Pons (tissue), 1 donor: ENCODE data around the gene NFATC2IP.

Experiments
- DNase-seq: peaks from one replicate; pipeline ENCODE4 v3.0.0-alpha.2; 2016; ENCODE audit warnings: low spot score

The NFATC2IP gene

DNA sequence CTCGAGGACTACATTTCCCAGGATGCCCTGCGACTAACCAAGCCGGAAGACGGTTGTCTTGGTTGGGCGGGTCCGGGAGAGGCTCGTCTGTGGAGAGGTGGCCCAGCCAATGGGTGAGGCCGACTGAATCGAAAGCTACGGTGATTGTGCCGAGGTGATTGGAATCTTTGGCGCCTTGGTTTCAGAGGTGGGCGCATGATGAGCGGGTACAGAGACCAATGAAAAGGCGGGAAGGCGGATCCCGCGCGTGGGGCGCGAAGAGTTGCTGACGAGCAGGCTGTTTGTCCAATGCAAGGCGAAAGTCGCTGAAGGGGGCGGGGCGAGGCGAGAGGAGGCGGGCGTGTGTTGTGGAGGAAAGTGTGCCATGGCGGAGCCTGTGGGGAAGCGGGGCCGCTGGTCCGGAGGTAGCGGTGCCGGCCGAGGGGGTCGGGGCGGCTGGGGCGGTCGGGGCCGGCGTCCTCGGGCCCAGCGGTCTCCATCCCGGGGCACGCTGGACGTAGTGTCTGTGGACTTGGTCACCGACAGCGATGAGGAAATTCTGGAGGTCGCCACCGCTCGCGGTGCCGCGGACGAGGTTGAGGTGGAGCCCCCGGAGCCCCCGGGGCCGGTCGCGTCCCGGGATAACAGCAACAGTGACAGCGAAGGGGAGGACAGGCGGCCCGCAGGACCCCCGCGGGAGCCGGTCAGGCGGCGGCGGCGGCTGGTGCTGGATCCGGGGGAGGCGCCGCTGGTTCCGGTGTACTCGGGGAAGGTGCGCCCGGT, at the start of gene NFATC2IP:
Gene NFATC2IP, plus strand, starts transcription at position 290 of the 762 bp plus-strand sequence. Its CDS starts 75 bp downstream, at position 365.
- peak; percentile 100 for DNase-seq

DNA sequence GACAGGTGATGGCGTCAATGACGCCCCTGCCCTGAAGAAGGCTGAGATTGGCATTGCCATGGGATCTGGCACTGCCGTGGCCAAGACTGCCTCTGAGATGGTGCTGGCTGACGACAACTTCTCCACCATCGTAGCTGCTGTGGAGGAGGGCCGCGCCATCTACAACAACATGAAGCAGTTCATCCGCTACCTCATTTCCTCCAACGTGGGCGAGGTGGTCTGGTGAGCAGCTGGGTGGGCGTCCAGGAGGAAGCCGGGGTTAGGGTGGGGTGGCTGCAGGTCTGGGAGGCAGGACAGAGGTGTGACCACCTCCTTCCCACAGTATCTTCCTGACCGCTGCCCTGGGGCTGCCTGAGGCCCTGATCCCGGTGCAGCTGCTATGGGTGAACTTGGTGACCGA, 48.9 kb upstream of the NFATC2IP start:
- DNase-seq = no peak

- DNase-seq = no peak
Measured at GRCh38 chr16:28902909-28903308, 47.8 kb upstream of the NFATC2IP start.

DNA sequence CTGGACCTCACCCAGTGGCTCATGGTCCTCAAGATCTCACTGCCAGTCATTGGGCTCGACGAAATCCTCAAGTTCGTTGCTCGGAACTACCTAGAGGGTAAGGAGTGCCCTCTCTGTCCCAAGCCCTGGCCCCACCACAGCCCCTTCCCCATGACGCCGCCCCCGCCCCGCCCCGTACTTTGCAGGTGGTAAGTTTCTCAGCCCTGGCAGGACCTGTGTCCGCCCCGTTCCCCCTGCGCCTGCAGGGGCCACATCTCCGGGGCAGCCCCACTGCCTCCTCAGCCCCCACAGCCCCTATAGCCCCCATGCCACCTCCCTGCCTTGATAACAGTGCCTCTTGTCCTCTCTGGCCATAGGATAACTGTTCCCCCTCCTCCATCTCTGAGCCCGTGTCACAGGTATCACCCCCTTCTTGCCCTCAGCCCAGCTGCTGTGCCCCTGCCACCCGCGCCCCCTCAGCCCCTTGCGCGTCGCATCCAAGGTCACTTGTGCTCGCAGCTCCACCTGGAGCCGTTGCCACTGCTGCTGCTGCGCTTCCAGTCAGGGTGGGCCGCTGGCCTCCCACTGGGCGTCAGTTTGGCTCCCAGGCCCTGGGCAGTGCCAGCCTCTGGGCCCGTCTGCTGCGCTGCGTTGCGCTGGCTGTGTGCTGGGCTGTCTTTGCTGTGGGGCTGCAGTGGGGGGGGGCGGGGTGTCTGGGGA, 47.2 kb upstream of the NFATC2IP start:
- no peak for DNase-seq

GRCh38 chr16:28904363-28904762, 46.4 kb upstream of the NFATC2IP start:
- no peak for DNase-seq

GRCh38 chr16:28904828-28905227, 45.9 kb upstream of the NFATC2IP start:
- no peak for DNase-seq

DNA sequence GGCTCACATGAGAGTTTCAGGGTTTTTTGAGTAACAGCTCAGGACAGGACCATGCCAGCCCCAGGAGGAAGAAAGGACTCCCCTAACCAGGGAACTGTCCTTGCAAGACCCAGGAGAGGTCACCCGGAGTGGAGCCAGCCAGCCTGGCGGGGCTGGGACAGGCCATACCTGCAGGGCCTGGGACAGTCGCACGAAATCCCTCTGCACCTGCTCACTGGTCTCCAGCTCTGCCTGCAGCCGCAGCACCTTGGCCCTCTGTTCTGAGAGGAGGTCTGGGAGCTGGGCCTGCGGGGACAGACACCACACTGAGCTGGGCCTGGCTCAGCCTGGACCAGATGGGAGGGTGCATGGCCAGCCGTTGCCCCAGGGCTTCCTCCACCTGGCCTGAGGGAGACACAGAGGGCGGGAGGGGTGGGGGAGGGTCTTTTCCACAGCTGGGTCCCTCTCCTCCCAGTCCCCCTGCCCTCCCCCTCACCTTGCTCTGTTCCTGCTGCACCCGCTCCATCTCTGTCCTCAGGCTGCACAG, 45.4 kb upstream of the NFATC2IP start:
- no peak for DNase-seq

DNA sequence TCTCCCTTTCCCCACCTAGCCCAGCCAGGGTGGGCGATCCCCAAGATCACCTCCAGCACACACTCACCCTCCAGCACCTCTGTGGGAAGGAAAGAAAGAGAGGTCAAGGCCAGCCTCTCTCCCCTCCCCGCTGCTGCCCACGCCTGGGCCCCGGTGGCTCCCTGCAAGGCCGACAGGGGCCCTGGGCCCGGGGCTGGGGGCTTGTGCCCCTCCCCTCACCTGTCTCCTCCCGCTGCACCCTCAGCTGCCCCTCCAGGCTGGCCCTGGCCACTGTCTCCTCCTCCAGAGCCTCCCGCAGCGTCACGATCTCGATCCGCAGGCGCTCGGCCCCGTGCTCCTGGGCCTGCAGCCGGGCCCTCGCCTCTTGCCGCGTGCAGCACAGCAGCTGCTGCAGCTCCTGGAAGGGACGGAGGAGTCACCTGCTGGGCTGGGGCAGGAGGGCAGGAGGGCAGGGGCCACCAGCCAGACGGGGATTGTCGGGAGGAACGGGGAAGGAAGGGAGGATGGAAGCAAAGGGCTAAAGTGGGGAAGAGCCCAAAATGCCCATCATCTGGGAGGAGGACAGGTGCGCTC, 44.9 kb upstream of the NFATC2IP start:
- DNase-seq = no peak

- DNase-seq = no peak
Measured at GRCh38 chr16:28910086-28911031, 40.4 kb upstream of the NFATC2IP start.

- DNase-seq = no peak
Measured at GRCh38 chr16:28912558-28912957, 38.2 kb upstream of the NFATC2IP start.

- DNase-seq = no peak
Measured at GRCh38 chr16:28913946-28914724, 36.6 kb upstream of the NFATC2IP start.

- no peak for DNase-seq
Measured at GRCh38 chr16:28915181-28915580, 35.6 kb upstream of the NFATC2IP start.

DNA sequence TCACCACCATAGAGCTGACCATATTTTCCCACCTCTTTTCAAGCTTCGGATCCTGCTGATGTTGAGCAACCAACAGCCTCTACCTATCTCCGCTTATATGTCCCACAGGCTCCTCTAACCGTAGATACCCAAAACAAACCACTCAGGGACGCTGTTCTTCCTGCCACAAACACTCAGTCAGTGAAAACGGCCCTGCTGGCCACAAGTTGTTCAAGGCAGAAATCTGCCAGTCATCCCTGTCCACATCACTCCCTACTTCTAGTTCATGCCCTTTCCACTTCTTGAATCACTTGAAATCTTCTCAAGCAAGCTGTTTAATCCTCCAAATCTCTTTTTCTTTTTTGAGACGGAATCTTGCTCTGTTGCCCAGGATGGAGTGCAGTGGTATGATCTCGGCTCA, 33.6 kb upstream of the NFATC2IP start:
- no peak for DNase-seq

DNA sequence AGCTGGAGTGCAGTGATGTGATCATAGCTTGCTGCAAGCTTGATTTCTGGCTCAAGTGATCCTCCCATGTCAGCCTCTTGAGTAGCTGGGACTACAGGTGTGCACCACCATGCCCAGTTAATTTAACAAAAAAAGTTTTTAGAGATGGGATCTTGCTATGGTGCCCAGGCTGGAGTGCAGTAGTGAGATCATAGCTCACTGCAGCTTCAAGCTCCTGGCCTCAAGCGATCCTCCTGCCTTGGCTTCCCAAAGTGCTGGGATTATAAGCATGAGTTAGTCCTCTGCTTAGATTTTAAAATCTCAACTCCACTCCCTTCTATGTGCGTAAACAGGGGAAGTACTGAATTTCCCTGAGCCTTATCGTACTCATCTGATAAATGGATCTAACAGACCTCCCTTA, 32.0 kb upstream of the NFATC2IP start:
- DNase-seq = no peak

GRCh38 chr16:28923231-28923587, 27.5 kb upstream of the NFATC2IP start:
- no peak for DNase-seq

DNA sequence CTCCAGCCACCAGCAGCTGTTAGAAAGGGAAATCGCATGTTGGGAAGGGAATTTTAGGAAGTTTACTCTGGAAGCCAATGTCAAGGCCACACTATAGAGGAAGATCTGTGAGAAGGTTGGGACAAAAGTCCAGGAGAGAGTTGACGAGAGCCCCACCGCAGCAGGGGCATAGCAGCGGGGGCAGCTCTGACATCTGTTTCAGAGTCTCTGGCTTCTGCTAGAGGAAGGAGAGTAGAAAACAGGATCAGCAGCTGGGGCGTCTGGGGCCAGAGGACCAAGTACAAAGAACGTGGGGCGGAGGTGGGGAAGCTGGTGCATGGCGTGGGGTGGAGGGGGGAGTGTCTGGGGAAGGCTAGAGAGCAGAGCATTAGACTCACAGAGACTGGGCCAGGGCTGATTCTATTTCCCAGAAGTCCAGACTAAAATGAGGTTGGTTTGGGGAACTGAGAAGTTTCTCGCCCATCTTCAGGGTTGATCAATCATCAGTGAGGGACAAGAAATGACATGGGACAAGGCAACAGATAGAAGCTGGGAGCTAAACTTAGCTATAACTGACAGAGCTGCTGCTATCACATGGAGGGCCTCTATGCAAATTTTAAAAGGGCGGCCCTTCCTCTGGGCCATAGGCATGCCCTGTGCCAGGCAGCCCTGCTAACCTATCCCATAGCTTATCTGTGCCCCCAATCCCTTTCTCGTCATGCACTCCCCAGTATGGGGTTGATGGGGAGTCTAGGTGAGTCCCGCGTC, 26.9 kb upstream of the NFATC2IP start:
- no peak for DNase-seq

GRCh38 chr16:28924399-28924761, 26.4 kb upstream of the NFATC2IP start:
- DNase-seq = no peak

GRCh38 chr16:28924762-28925385, 25.9 kb upstream of the NFATC2IP start, which contains the start of gene RABEP2:
Gene RABEP2 (minus strand): TSS chr16:28925238. CDS start chr16:28925163, 75 bp downstream.
- peak; percentile 85 for DNase-seq

DNA sequence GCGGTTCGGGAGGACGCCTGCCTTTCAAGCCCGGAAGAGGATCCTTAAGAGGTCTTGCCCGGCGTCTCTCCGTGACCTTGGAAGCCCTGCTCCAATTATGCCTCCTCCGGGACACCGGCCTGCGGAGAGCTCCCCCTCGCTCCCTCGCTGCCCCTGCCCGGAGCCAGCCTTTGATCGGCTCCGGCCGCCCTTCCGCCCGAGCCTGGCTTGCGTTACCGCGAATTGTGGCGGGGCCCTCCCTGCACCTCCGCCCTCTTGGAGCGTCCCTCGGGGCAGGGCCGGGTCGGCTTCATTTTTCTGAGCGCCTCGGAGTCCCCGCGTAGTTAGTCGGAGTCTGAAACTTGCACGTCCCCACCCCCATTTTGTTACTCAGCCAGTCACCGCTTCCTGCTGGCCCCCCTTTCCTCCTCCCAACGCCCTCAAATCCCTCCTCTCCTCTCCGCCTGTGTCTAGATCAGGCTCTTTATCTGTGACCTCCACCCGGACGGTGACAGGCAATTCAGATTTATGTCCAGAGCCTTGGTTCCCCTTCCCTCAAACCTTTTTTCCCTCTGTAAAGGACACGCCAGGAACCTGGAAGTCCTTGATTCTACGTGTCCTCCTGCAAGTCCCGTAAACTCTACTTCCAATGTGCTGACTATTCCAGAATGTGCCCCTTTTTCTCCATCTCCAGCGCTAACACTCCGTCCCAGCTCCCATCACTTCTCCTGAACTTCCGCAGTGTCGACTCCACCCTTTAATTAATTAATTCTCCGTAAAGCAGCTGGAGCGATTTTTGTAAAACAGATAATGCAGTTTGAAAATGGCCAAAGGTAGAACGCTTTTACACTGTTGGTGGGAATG, 25.1 kb upstream of the NFATC2IP start:
- DNase-seq = peak; percentile 52
